Left lung (tissue), 10 donors: ENCODE results near the gene PNKP. TPM values are rescaled to one million over a fixed set of nuclear protein-coding genes. Genes with fewer than 3 reads are reported as not detected.

Source experiments
- ATAC-seq: fragments of 200-7000 bp; cut with Tn5 transposase; one replicate; pipeline ENCODE4 v1.9.1; 2020; ENCODE audit warnings: moderate library complexity
- DNase-seq, 4 donors: peaks; one replicate each; pipeline ENCODE4 v3.0.0-alpha.2; 2013 to 2020
- H3K27ac ChIP-seq, 2 donors: fragments of 200-600 bp; sonication (generic) in 1 of 2; one replicate each; pipeline versions ENCODE4 v1.5.0 to v1.8.0; 2020 to 2021
- H3K27me3 ChIP-seq, 2 donors: fragments of 200-600 bp; sonication (generic) in 1 of 2; one replicate each; pipeline versions ENCODE4 v1.5.0 to v1.8.0; 2020 to 2021
- H3K36me3 ChIP-seq, 2 donors: fragments of 200-600 bp; sonication (generic) in 1 of 2; one replicate each; pipeline versions ENCODE4 v1.5.0 to v1.8.0; 2020 to 2021
- H3K4me1 ChIP-seq, 2 donors: fragments of 200-600 bp; one replicate each; pipeline ENCODE4 v1.8.0; 2021
- H3K4me3 ChIP-seq, 2 donors: fragments of 200-600 bp; sonication (generic) in 1 of 2; one replicate each; pipeline versions ENCODE4 v1.5.0 to v1.8.0; 2020 to 2021; ENCODE audit warnings: mild to moderate bottlenecking in 1 of 2
- H3K9me3 ChIP-seq, 2 donors: fragments of 200-600 bp; sonication (generic) in 1 of 2; one replicate each; pipeline versions ENCODE4 v1.5.0 to v1.8.0; 2020 to 2021
- CTCF ChIP-seq, 2 donors: fragments of 200-600 bp; sonication (generic) in 1 of 2; IDR thresholded peaks; one replicate each; pipeline versions ENCODE4 v1.5.0 to v1.8.0; 2021; ENCODE audit warnings: antibody characterized with exemption in 2 of 2
- intact Hi-C, 2 donors: fragments of 100-400 bp; cut with DNase I; formaldehyde crosslinking; loops; one replicate each; pipeline versions ENCODE4 v1.11.2 to v1.14.2; 2022
- polyA plus RNA-seq, 6 donors: library from polyadenylated mRNA; unstranded; fragments of 120-200 nt; gene quantifications; one replicate each; pipeline ENCODE4 v1.2.1, GENCODE V29; 2013; ENCODE audit not compliant: insufficient read length in 6 of 6
- total RNA-seq, 2 donors: library from RNA; stranded (reverse); fragmentation: NEBNext Ultra II Directional; extraction: Animal tissue kit (Norgen Biotek cat#: 25700); gene quantifications; one replicate each; pipeline ENCODE4 v1.2.1, GENCODE V29; 2021
- donor health status: DM: no; HTN: yes; CAD: no.
- donor health status: DM: no; HTN: no; CAD: no.

Gene PNKP
- total and polyA plus RNA-seq, 8 donors = 56.8 to 89.5 (median 66.3) TPM

- DNase-seq = peak in 3 of 4 donors; percentile 62 to 90 (median 72)
Observed at GRCh38 chr19:49875857-49876421, 8.6 kb upstream of the PNKP start.

GRCh38 chr19:49875177-49875576 is 7.8 kb upstream of the PNKP start:
- H3K4me1 ChIP-seq = peaks cover 0 to 49% of the 10 kb centered on the region in 2 donors
- no peak for TF ChIP-seq CTCF (IDR thresholded peaks at IDR 0.05)
- intact Hi-C loops = no loop called here
- peaks cover 0 to 43% of the 10 kb centered on the region in 2 donors for H3K36me3 ChIP-seq
- peak overlapping the region in 1 of 2 donors; percentile 82 for H3K4me3 ChIP-seq
- no peaks in the 10 kb centered on the region for H3K9me3 ChIP-seq
- ATAC-seq (no peak), DNase-seq (no peak)
- H3K27me3 ChIP-seq = no peaks in the 10 kb centered on the region
- H3K27ac ChIP-seq = peak overlapping the region in 1 of 2 donors; percentile 99

More at GRCh38 chr19:49875857-49876421, 8.6 kb upstream of the PNKP start:
- no peak for TF ChIP-seq CTCF (IDR thresholded peaks at IDR 0.05)
- H3K27ac ChIP-seq = peak overlapping the region; percentile 99 to 100
- peak; percentile 5 for ATAC-seq
- no peaks in the 10 kb centered on the region for H3K27me3 ChIP-seq
- peaks cover 0 to 42% of the 10 kb centered on the region in 2 donors for H3K4me1 ChIP-seq
- H3K36me3 ChIP-seq = peaks cover 0 to 50% of the 10 kb centered on the region in 2 donors
- H3K9me3 ChIP-seq = no peaks in the 10 kb centered on the region
- peak overlapping the region; percentile 82 for H3K4me3 ChIP-seq
- intact Hi-C loops = no loop called here

GRCh38 chr19:49874503-49875157 is 7.3 kb upstream of the PNKP start:
- no peak for TF ChIP-seq CTCF (IDR thresholded peaks at IDR 0.05)
- intact Hi-C loops = no loop called here
- H3K27ac ChIP-seq = peak overlapping the region in 1 of 2 donors; percentile 99
- DNase-seq (no peak), ATAC-seq (no peak)
- H3K27me3 ChIP-seq = no peaks in the 10 kb centered on the region
- H3K4me3 ChIP-seq = no peak overlapping the region
- peaks cover 0 to 38% of the 10 kb centered on the region in 2 donors for H3K36me3 ChIP-seq
- H3K4me1 ChIP-seq = peaks cover 2 to 50% of the 10 kb centered on the region in 2 donors
- H3K9me3 ChIP-seq = no peaks in the 10 kb centered on the region

- intact Hi-C loops = no loop called here
- Histone ChIP-seq H3K9me3 (no peaks in the 10 kb centered on the region), H3K36me3 (peaks cover 0 to 31% of the 10 kb centered on the region in 2 donors), H3K4me3 (no peak overlapping the region), H3K4me1 (peaks cover 2 to 45% of the 10 kb centered on the region in 2 donors), H3K27ac (no peak overlapping the region), H3K27me3 (no peaks in the 10 kb centered on the region)
- DNase-seq (peak in 1 of 4 donors; percentile 59), ATAC-seq (no peak)
- TF ChIP-seq CTCF (IDR thresholded peaks at IDR 0.05) = no peak
Observed at GRCh38 chr19:49873834-49874233, 6.5 kb upstream of the PNKP start.

- no peak for TF ChIP-seq CTCF (IDR thresholded peaks at IDR 0.05)
- no peaks in the 10 kb centered on the region for H3K27me3 ChIP-seq
- intact Hi-C loops = no loop called here
- no peak overlapping the region for H3K4me3 ChIP-seq
- H3K36me3 ChIP-seq = peaks cover 0 to 31% of the 10 kb centered on the region in 2 donors
- peak in 1 of 4 donors; percentile 78 for DNase-seq
- H3K27ac ChIP-seq = no peak overlapping the region
- no peak for ATAC-seq
- H3K9me3 ChIP-seq = no peaks in the 10 kb centered on the region
- peaks cover 5 to 45% of the 10 kb centered on the region in 2 donors for H3K4me1 ChIP-seq
Observed at GRCh38 chr19:49873129-49873521, 5.7 kb upstream of the PNKP start.
